Neuronal stem cell (in vitro differentiated cells): Measurements from ENCODE around the gene IFFO2.

ENCODE experiments used
- DNase-seq: peaks from one replicate; pipeline ENCODE4 v3.0.0-alpha.2; 2013; ENCODE audit warnings: low spot score
- H2AFZ ChIP-seq: one replicate; pipeline ENCODE4 v1.6.1; 2013; ENCODE audit warnings: mild to moderate bottlenecking, low read length, inconsistent platforms
- H2AK5ac ChIP-seq: 2 replicates; pipeline ENCODE4 v1.6.1; 2013; ENCODE audit warnings: low read depth, mild to moderate bottlenecking, inconsistent platforms, low read length, moderate library complexity, mixed read lengths
- H2BK120ac ChIP-seq: 2 replicates; pipeline ENCODE4 v1.6.1; 2013; ENCODE audit warnings: low read depth, mild to moderate bottlenecking, inconsistent platforms, low read length, moderate library complexity, mixed read lengths
- H2BK12ac ChIP-seq: one replicate; pipeline ENCODE4 v1.6.1; 2013; ENCODE audit warnings: low read length, inconsistent platforms
- H2BK15ac ChIP-seq: 2 replicates; pipeline ENCODE4 v1.6.1; 2013; ENCODE audit warnings: mild to moderate bottlenecking, low read length, inconsistent platforms, mixed read lengths
- H2BK5ac ChIP-seq: one replicate; pipeline ENCODE4 v1.6.1; 2013; ENCODE audit warnings: inconsistent platforms, mild to moderate bottlenecking, low read length, moderate library complexity
- H3K14ac ChIP-seq: one replicate; pipeline ENCODE4 v1.6.1; 2013; ENCODE audit warnings: low read length, inconsistent platforms
- H3K18ac ChIP-seq: 2 replicates; pipeline ENCODE4 v1.6.1; 2013; ENCODE audit warnings: low read length, inconsistent platforms
- H3K23ac ChIP-seq: 2 replicates; pipeline ENCODE4 v1.6.1; 2013; ENCODE audit warnings: low read depth, mild to moderate bottlenecking, mixed read lengths, low read length, inconsistent platforms; ENCODE audit not compliant: poor library complexity
- H3K27ac ChIP-seq: replicated peaks from 3 replicates; pipeline ENCODE4 v1.5.1; 2013; ENCODE audit warnings: low read length, inconsistent platforms
- H3K27me3 ChIP-seq, 3 experiments: 2 replicates each; pipeline ENCODE4 v1.6.1; 2013; ENCODE audit warnings: low read length in 3 of 3, mild to moderate bottlenecking in 2 of 3, inconsistent platforms in 1 of 3, low read depth in 1 of 3, mixed read lengths in 1 of 3, moderate library complexity in 1 of 3; ENCODE audit not compliant: control insufficient read depth in 3 of 3, insufficient read depth in 3 of 3
- H3K36me3 ChIP-seq, 2 donors: replicated peaks in 1 of 2; 2 replicates each; pipeline ENCODE4 v1.6.1; 2013; ENCODE audit warnings: low read length in 2 of 2; ENCODE audit not compliant: control insufficient read depth in 2 of 2, insufficient read depth in 2 of 2
- H3K4ac ChIP-seq: 2 replicates; pipeline ENCODE4 v1.6.1; 2013; ENCODE audit warnings: inconsistent platforms, mild to moderate bottlenecking, low read length, moderate library complexity
- H3K4me1 ChIP-seq, 2 donors: 1 replicate in 1 of 2; 2 replicates in 1 of 2; pipeline ENCODE4 v1.6.1; 2013; ENCODE audit warnings: low read length in 2 of 2, low read depth in 1 of 2; ENCODE audit not compliant: control insufficient read depth in 2 of 2, insufficient read depth in 1 of 2
- H3K4me2 ChIP-seq: one replicate; pipeline ENCODE4 v1.6.1; 2013; ENCODE audit warnings: mild to moderate bottlenecking, low read length, inconsistent platforms; ENCODE audit not compliant: insufficient read depth, poor library complexity, severe bottlenecking
- H3K4me3 ChIP-seq, 2 donors: 2 replicates each; pipeline ENCODE4 v1.5.1; 2013; ENCODE audit warnings: low read length in 2 of 2, mild to moderate bottlenecking in 2 of 2, inconsistent platforms in 1 of 2, moderate library complexity in 1 of 2
- H3K79me1 ChIP-seq: one replicate; pipeline ENCODE4 v1.6.1; 2013; ENCODE audit warnings: low read depth, mild to moderate bottlenecking, inconsistent platforms, low read length, moderate library complexity
- H3K9ac ChIP-seq: one replicate; pipeline ENCODE4 v1.6.1; 2013; ENCODE audit warnings: mild to moderate bottlenecking, low read depth, low read length, inconsistent platforms; ENCODE audit not compliant: poor library complexity
- H3K9me3 ChIP-seq, 2 donors: replicated peaks in 1 of 2; 2 replicates each; pipeline versions ENCODE3 to v1.6.1; 2013; ENCODE audit warnings: low read length in 2 of 2, mild to moderate bottlenecking in 2 of 2, inconsistent platforms in 1 of 2, low read depth in 1 of 2, mixed read lengths in 1 of 2, moderate library complexity in 1 of 2; ENCODE audit not compliant: control insufficient read depth in 2 of 2, insufficient read depth in 1 of 2
- H4K8ac ChIP-seq: one replicate; pipeline ENCODE4 v1.6.1; 2013; ENCODE audit warnings: low read depth, mild to moderate bottlenecking, inconsistent platforms, low read length, moderate library complexity
- H4K91ac ChIP-seq: one replicate; pipeline ENCODE4 v1.6.1; 2013; ENCODE audit warnings: low read length, low read depth, mild to moderate bottlenecking, inconsistent platforms; ENCODE audit not compliant: poor library complexity
- WGBS, 2 donors: extraction: QIAGEN DNeasy Blood & Tissue Kit; methylation state at CpG; one replicate each; pipeline ENCODE4 v1.1.7; 2013; ENCODE audit warnings: missing lambda C conversion rate in 2 of 2, mixed read lengths in 1 of 2; ENCODE audit not compliant: insufficient read length in 2 of 2, insufficient replicate concordance in 1 of 2; ENCODE audit errors: extremely low coverage in 2 of 2; 5-methylcytosine and 5-hydroxymethylcytosine counted together

IFFO2 gene

GRCh38 chr1:18875107-18875795 lies 81.2 kb downstream of the IFFO2 start:
- Histone ChIP-seq H3K27ac (no peak overlapping the region), H4K8ac (no peak overlapping the region), H3K18ac (peak overlapping the region; percentile 63), H3K9ac (no peak overlapping the region), H4K91ac (no peak overlapping the region), H3K4ac (no peak overlapping the region), H3K4me1 (no peaks in the 10 kb centered on the region), H3K79me1 (peaks cover 3% of the 10 kb centered on the region), H3K14ac (no peak overlapping the region), H2BK15ac (no peak overlapping the region), H2BK5ac (no peak overlapping the region), H2BK12ac (no peak overlapping the region), H3K23ac (no peak overlapping the region), H2AK5ac (no peak overlapping the region), H3K4me2 (no peak overlapping the region), H3K9me3 (no peaks in the 10 kb centered on the region), H3K27me3 (no peaks in the 10 kb centered on the region), H2BK120ac (no peak overlapping the region), H3K36me3 (peaks cover 0 to 6% of the 10 kb centered on the region in 2 donors), H2AFZ (peak overlapping the region; percentile 62), H3K4me3 (no peak overlapping the region)
- WGBS, 2 donors, result no CpG with 5 or more reads among the region's 20 CpGs
- peak; percentile 81 for DNase-seq

GRCh38 chr1:18874600-18874999 lies 81.9 kb downstream of the IFFO2 start:
- Histone ChIP-seq H3K9me3 (no peaks in the 10 kb centered on the region), H4K91ac (no peak overlapping the region), H3K4me2 (no peak overlapping the region), H3K27ac (no peak overlapping the region), H3K23ac (no peak overlapping the region), H3K79me1 (peaks cover 3% of the 10 kb centered on the region), H3K9ac (no peak overlapping the region), H3K4me1 (no peaks in the 10 kb centered on the region), H2BK120ac (no peak overlapping the region), H3K27me3 (no peaks in the 10 kb centered on the region), H2AFZ (no peak overlapping the region), H3K4me3 (no peak overlapping the region), H3K4ac (no peak overlapping the region), H3K14ac (no peak overlapping the region), H3K18ac (no peak overlapping the region), H2BK15ac (no peak overlapping the region), H4K8ac (no peak overlapping the region), H2BK12ac (no peak overlapping the region), H3K36me3 (peaks cover 0 to 6% of the 10 kb centered on the region in 2 donors), H2AK5ac (peak overlapping the region; percentile 11), H2BK5ac (no peak overlapping the region)
- WGBS, 2 donors, result no CpG with 5 or more reads among the region's 8 CpGs
- no peak for DNase-seq

- Histone ChIP-seq H3K79me1 (peaks cover under 1% of the 10 kb centered on the region), H2BK12ac (no peak overlapping the region), H3K27me3 (no peaks in the 10 kb centered on the region), H2AK5ac (no peak overlapping the region), H4K8ac (no peak overlapping the region), H4K91ac (no peak overlapping the region), H3K4ac (no peak overlapping the region), H3K36me3 (peaks cover 0 to 6% of the 10 kb centered on the region in 2 donors), H3K4me3 (no peak overlapping the region), H2AFZ (no peak overlapping the region), H3K4me2 (no peak overlapping the region), H3K27ac (no peak overlapping the region), H3K18ac (no peak overlapping the region), H3K9ac (no peak overlapping the region), H3K14ac (no peak overlapping the region), H2BK120ac (no peak overlapping the region), H2BK5ac (no peak overlapping the region), H3K23ac (no peak overlapping the region), H3K9me3 (no peaks in the 10 kb centered on the region), H3K4me1 (no peaks in the 10 kb centered on the region), H2BK15ac (no peak overlapping the region)
- WGBS, 2 donors, result no CpG with 5 or more reads among the region's 6 CpGs
- no peak for DNase-seq
These were observed 82.4 kb downstream of the IFFO2 start for GRCh38 chr1:18874036-18874435.

GRCh38 chr1:18872071-18872611 lies 84.3 kb downstream of the IFFO2 start:
- DNase-seq, result no peak
- Histone ChIP-seq H2BK5ac (no peak overlapping the region), H3K27me3 (peaks cover 0 to under 1% (median 0%) of the 10 kb centered on the region in 3 experiments), H3K4me2 (no peak overlapping the region), H2BK120ac (no peak overlapping the region), H2BK12ac (no peak overlapping the region), H3K27ac (no peak overlapping the region), H4K8ac (no peak overlapping the region), H3K4me3 (no peak overlapping the region), H4K91ac (no peak overlapping the region), H3K4me1 (no peaks in the 10 kb centered on the region), H3K36me3 (peaks cover 0 to 6% of the 10 kb centered on the region in 2 donors), H2BK15ac (no peak overlapping the region), H3K4ac (no peak overlapping the region), H3K79me1 (no peaks in the 10 kb centered on the region), H3K23ac (no peak overlapping the region), H3K9me3 (no peaks in the 10 kb centered on the region), H2AK5ac (no peak overlapping the region), H3K9ac (no peak overlapping the region), H2AFZ (no peak overlapping the region), H3K14ac (no peak overlapping the region), H3K18ac (no peak overlapping the region)
- WGBS, 2 donors, result no CpG with 5 or more reads among the region's 8 CpGs
